ENCODE data around the gene FOXP2.

FOXP2 gene

GRCh38 chr7:114629762-114630161 lies 215.1 kb downstream of the FOXP2 start:
- no peaks in the 10 kb centered on the region for H3K9me3 ChIP-seq (ENCODE audit: control insufficient read depth in 2 of 2, low read length in 2 of 2)
- no peaks in the 10 kb centered on the region for H3K27me3 ChIP-seq (ENCODE audit: control insufficient read depth in 1 of 2, insufficient read depth in 2 of 2, low read length in 2 of 2)
- no peak overlapping the region for H3K27ac ChIP-seq (ENCODE audit: low read length)
- H3K4me3 ChIP-seq (ENCODE audit: low read length in 2 of 2): no peak overlapping the region
- H3K4me1 ChIP-seq (ENCODE audit: control insufficient read depth, insufficient read depth, low read length): no peaks in the 10 kb centered on the region
- H3K36me3 ChIP-seq (ENCODE audit: control insufficient read depth in 2 of 2, insufficient read depth in 2 of 2, low read length in 2 of 2): peaks cover 10 to 16% of the 10 kb centered on the region in 2 donors
- H3K9ac ChIP-seq (ENCODE audit: low read length in 2 of 2): no peak overlapping the region

GRCh38 chr7:114630201-114630990 lies 215.8 kb downstream of the FOXP2 start:
- Histone ChIP-seq H3K9ac (ENCODE audit: low read length in 2 of 2) (no peak overlapping the region), H3K9me3 (ENCODE audit: control insufficient read depth in 2 of 2, low read length in 2 of 2) (no peaks in the 10 kb centered on the region), H3K27me3 (ENCODE audit: control insufficient read depth in 1 of 2, insufficient read depth in 2 of 2, low read length in 2 of 2) (no peaks in the 10 kb centered on the region), H3K4me3 (ENCODE audit: low read length in 2 of 2) (no peak overlapping the region), H3K36me3 (ENCODE audit: control insufficient read depth in 2 of 2, insufficient read depth in 2 of 2, low read length in 2 of 2) (peaks cover 10 to 16% of the 10 kb centered on the region in 2 donors), H3K27ac (ENCODE audit: low read length) (no peak overlapping the region), H3K4me1 (ENCODE audit: control insufficient read depth, insufficient read depth, low read length) (no peaks in the 10 kb centered on the region)

GRCh38 chr7:114631249-114631822 lies 216.7 kb downstream of the FOXP2 start:
- no peaks in the 10 kb centered on the region for H3K9me3 ChIP-seq (ENCODE audit: control insufficient read depth in 2 of 2, low read length in 2 of 2)

GRCh38 chr7:114639451-114639850 lies 224.8 kb downstream of the FOXP2 start:
- Histone ChIP-seq H3K27me3 (ENCODE audit: control insufficient read depth in 1 of 2, insufficient read depth in 2 of 2, low read length in 2 of 2) (no peaks in the 10 kb centered on the region), H3K4me3 (ENCODE audit: low read length in 2 of 2) (no peak overlapping the region), H3K9me3 (ENCODE audit: control insufficient read depth in 2 of 2, low read length in 2 of 2) (no peaks in the 10 kb centered on the region), H3K36me3 (ENCODE audit: control insufficient read depth in 2 of 2, insufficient read depth in 2 of 2, low read length in 2 of 2) (no peaks in the 10 kb centered on the region), H3K9ac (ENCODE audit: low read length in 2 of 2) (no peak overlapping the region), H3K4me1 (ENCODE audit: control insufficient read depth, insufficient read depth, low read length) (no peaks in the 10 kb centered on the region), H3K27ac (ENCODE audit: low read length) (no peak overlapping the region)

More at GRCh38 chr7:114631249-114631822, 216.7 kb downstream of the FOXP2 start:
- H3K36me3 ChIP-seq (ENCODE audit: control insufficient read depth in 2 of 2, insufficient read depth in 2 of 2, low read length in 2 of 2): peaks cover 10 to 16% of the 10 kb centered on the region in 2 donors
- no peaks in the 10 kb centered on the region for H3K4me1 ChIP-seq (ENCODE audit: control insufficient read depth, insufficient read depth, low read length)
- no peak overlapping the region for H3K27ac ChIP-seq (ENCODE audit: low read length)
- no peaks in the 10 kb centered on the region for H3K27me3 ChIP-seq (ENCODE audit: control insufficient read depth in 1 of 2, insufficient read depth in 2 of 2, low read length in 2 of 2)
- H3K4me3 ChIP-seq (ENCODE audit: low read length in 2 of 2): no peak overlapping the region
- no peak overlapping the region for H3K9ac ChIP-seq (ENCODE audit: low read length in 2 of 2)

GRCh38 chr7:114644455-114644854 lies 229.8 kb downstream of the FOXP2 start:
- H3K9me3 ChIP-seq (ENCODE audit: control insufficient read depth in 2 of 2, low read length in 2 of 2): no peaks in the 10 kb centered on the region
- H3K36me3 ChIP-seq (ENCODE audit: control insufficient read depth in 2 of 2, insufficient read depth in 2 of 2, low read length in 2 of 2): peaks cover 2 to 3% of the 10 kb centered on the region in 2 donors
- no peaks in the 10 kb centered on the region for H3K4me1 ChIP-seq (ENCODE audit: control insufficient read depth, insufficient read depth, low read length)
- H3K27me3 ChIP-seq (ENCODE audit: control insufficient read depth in 1 of 2, insufficient read depth in 2 of 2, low read length in 2 of 2): no peaks in the 10 kb centered on the region
- no peak overlapping the region for H3K9ac ChIP-seq (ENCODE audit: low read length in 2 of 2)
- no peak overlapping the region for H3K27ac ChIP-seq (ENCODE audit: low read length)
- no peak overlapping the region for H3K4me3 ChIP-seq (ENCODE audit: low read length in 2 of 2)

GRCh38 chr7:114645451-114645850 lies 230.8 kb downstream of the FOXP2 start:
- no peak overlapping the region for H3K9ac ChIP-seq (ENCODE audit: low read length in 2 of 2)
- no peak overlapping the region for H3K4me3 ChIP-seq (ENCODE audit: low read length in 2 of 2)
- no peaks in the 10 kb centered on the region for H3K27me3 ChIP-seq (ENCODE audit: control insufficient read depth in 1 of 2, insufficient read depth in 2 of 2, low read length in 2 of 2)
- H3K4me1 ChIP-seq (ENCODE audit: control insufficient read depth, insufficient read depth, low read length): no peaks in the 10 kb centered on the region
- H3K36me3 ChIP-seq (ENCODE audit: control insufficient read depth in 2 of 2, insufficient read depth in 2 of 2, low read length in 2 of 2): peaks cover 2 to 3% of the 10 kb centered on the region in 2 donors
- H3K9me3 ChIP-seq (ENCODE audit: control insufficient read depth in 2 of 2, low read length in 2 of 2): no peaks in the 10 kb centered on the region
- no peak overlapping the region for H3K27ac ChIP-seq (ENCODE audit: low read length)

- H3K27me3 ChIP-seq (ENCODE audit: control insufficient read depth in 1 of 2, insufficient read depth in 2 of 2, low read length in 2 of 2): no peaks in the 10 kb centered on the region
- no peak overlapping the region for H3K27ac ChIP-seq (ENCODE audit: low read length)
- no peaks in the 10 kb centered on the region for H3K4me1 ChIP-seq (ENCODE audit: control insufficient read depth, insufficient read depth, low read length)
- H3K9me3 ChIP-seq (ENCODE audit: control insufficient read depth in 2 of 2, low read length in 2 of 2): no peaks in the 10 kb centered on the region
- peaks cover 2 to 3% of the 10 kb centered on the region in 2 donors for H3K36me3 ChIP-seq (ENCODE audit: control insufficient read depth in 2 of 2, insufficient read depth in 2 of 2, low read length in 2 of 2)
- H3K9ac ChIP-seq (ENCODE audit: low read length in 2 of 2): no peak overlapping the region
- no peak overlapping the region for H3K4me3 ChIP-seq (ENCODE audit: low read length in 2 of 2)
Observed at GRCh38 chr7:114647518-114647917, 232.9 kb downstream of the FOXP2 start.

- Histone ChIP-seq H3K4me1 (ENCODE audit: control insufficient read depth, insufficient read depth, low read length) (no peaks in the 10 kb centered on the region), H3K9ac (ENCODE audit: low read length in 2 of 2) (no peak overlapping the region), H3K27me3 (ENCODE audit: control insufficient read depth in 1 of 2, insufficient read depth in 2 of 2, low read length in 2 of 2) (no peaks in the 10 kb centered on the region), H3K27ac (ENCODE audit: low read length) (no peak overlapping the region), H3K4me3 (ENCODE audit: low read length in 2 of 2) (no peak overlapping the region), H3K36me3 (ENCODE audit: control insufficient read depth in 2 of 2, insufficient read depth in 2 of 2, low read length in 2 of 2) (peaks cover 2 to 3% of the 10 kb centered on the region in 2 donors), H3K9me3 (ENCODE audit: control insufficient read depth in 2 of 2, low read length in 2 of 2) (no peaks in the 10 kb centered on the region)
Observed at GRCh38 chr7:114648117-114648516, 233.5 kb downstream of the FOXP2 start.

- no peaks in the 10 kb centered on the region for H3K27me3 ChIP-seq (ENCODE audit: control insufficient read depth in 1 of 2, insufficient read depth in 2 of 2, low read length in 2 of 2)
- no peaks in the 10 kb centered on the region for H3K4me1 ChIP-seq (ENCODE audit: control insufficient read depth, insufficient read depth, low read length)
Observed at GRCh38 chr7:114648680-114649079, 234.1 kb downstream of the FOXP2 start.

GRCh38 chr7:114649689-114650088 lies 235.1 kb downstream of the FOXP2 start:
- Histone ChIP-seq H3K9ac (ENCODE audit: low read length in 2 of 2) (no peak overlapping the region), H3K27me3 (ENCODE audit: control insufficient read depth in 1 of 2, insufficient read depth in 2 of 2, low read length in 2 of 2) (no peaks in the 10 kb centered on the region), H3K4me3 (ENCODE audit: low read length in 2 of 2) (no peak overlapping the region), H3K4me1 (ENCODE audit: control insufficient read depth, insufficient read depth, low read length) (no peaks in the 10 kb centered on the region), H3K9me3 (ENCODE audit: control insufficient read depth in 2 of 2, low read length in 2 of 2) (no peaks in the 10 kb centered on the region), H3K36me3 (ENCODE audit: control insufficient read depth in 2 of 2, insufficient read depth in 2 of 2, low read length in 2 of 2) (peaks cover 3 to 5% of the 10 kb centered on the region in 2 donors), H3K27ac (ENCODE audit: low read length) (no peak overlapping the region)

More at GRCh38 chr7:114648680-114649079, 234.1 kb downstream of the FOXP2 start:
- H3K9me3 ChIP-seq (ENCODE audit: control insufficient read depth in 2 of 2, low read length in 2 of 2): no peaks in the 10 kb centered on the region
- H3K4me3 ChIP-seq (ENCODE audit: low read length in 2 of 2): no peak overlapping the region
- H3K36me3 ChIP-seq (ENCODE audit: control insufficient read depth in 2 of 2, insufficient read depth in 2 of 2, low read length in 2 of 2): peaks cover 2 to 3% of the 10 kb centered on the region in 2 donors
- no peak overlapping the region for H3K27ac ChIP-seq (ENCODE audit: low read length)
- H3K9ac ChIP-seq (ENCODE audit: low read length in 2 of 2): no peak overlapping the region

- no peak overlapping the region for H3K27ac ChIP-seq (ENCODE audit: low read length)
- H3K9me3 ChIP-seq (ENCODE audit: control insufficient read depth in 2 of 2, low read length in 2 of 2): no peaks in the 10 kb centered on the region
- H3K36me3 ChIP-seq (ENCODE audit: control insufficient read depth in 2 of 2, insufficient read depth in 2 of 2, low read length in 2 of 2): peaks cover 2 to 5% of the 10 kb centered on the region in 2 donors
- no peak overlapping the region for H3K4me3 ChIP-seq (ENCODE audit: low read length in 2 of 2)
- H3K9ac ChIP-seq (ENCODE audit: low read length in 2 of 2): no peak overlapping the region
- H3K4me1 ChIP-seq (ENCODE audit: control insufficient read depth, insufficient read depth, low read length): no peaks in the 10 kb centered on the region
- H3K27me3 ChIP-seq (ENCODE audit: control insufficient read depth in 1 of 2, insufficient read depth in 2 of 2, low read length in 2 of 2): no peaks in the 10 kb centered on the region
Observed at GRCh38 chr7:114650491-114650890, 235.9 kb downstream of the FOXP2 start.
